HepG2 (cell line): ENCODE data around the gene COG4. TPM values are rescaled to one million over a fixed set of nuclear protein-coding genes. Genes with fewer than 3 reads are reported as not detected.

Source experiments
- CBX1 ChIP-seq: IDR thresholded peaks from one replicate; pipeline ENCODE4 v1.6.1; 2016; ENCODE audit warnings: antibody characterized with exemption, low read depth
- CCAR2 ChIP-seq: fragments of 200-400 bp; formaldehyde crosslinking; optimal IDR thresholded peaks from 2 replicates; pipeline ENCODE3; 2018; ENCODE audit warnings: low read depth, mild to moderate bottlenecking, low read length, moderate library complexity
- ELF3 ChIP-seq: IDR thresholded peaks from 2 replicates; pipeline ENCODE4 v1.6.1; 2016; ENCODE audit warnings: missing genetic modification reagents, missing compliant biosample characterization
- FOXP1 ChIP-seq, 2 experiments: fragments of 450-650 bp in 1 of 2; IDR thresholded peaks; 2 replicates each; pipeline ENCODE4 v1.6.1; 2017 to 2018; ENCODE audit warnings: antibody characterized with exemption in 1 of 2
- HIC2 ChIP-seq: sonication (generic); formaldehyde crosslinking; IDR thresholded peaks from 2 replicates; pipeline ENCODE4 v1.9.0; 2022; ENCODE audit warnings: low read depth, missing genetic modification reagents
- HNRNPUL1 ChIP-seq: fragments of 200-400 bp; formaldehyde crosslinking; IDR thresholded peaks from 2 replicates; pipeline ENCODE4 v1.6.1; 2017; ENCODE audit warnings: low read depth, mild to moderate bottlenecking, low read length, moderate library complexity
- KDM6A ChIP-seq: IDR thresholded peaks from 2 replicates; pipeline ENCODE4 v1.6.1; 2016; ENCODE audit warnings: low read depth
- MAF1 ChIP-seq: sonication (generic); formaldehyde crosslinking; IDR thresholded peaks from 2 replicates; pipeline ENCODE4 v1.5.0; 2020; ENCODE audit warnings: missing genetic modification reagents, borderline replicate concordance
- MTERF4 ChIP-seq: sonication (generic); formaldehyde crosslinking; IDR thresholded peaks from 2 replicates; pipeline ENCODE4 v1.8.0; 2023; ENCODE audit warnings: mild to moderate bottlenecking, missing genetic modification reagents
- MXI1 ChIP-seq: IDR thresholded peaks from 3 replicates; pipeline ENCODE4 v1.6.1; 2012; ENCODE audit warnings: low read depth, low read length, inconsistent platforms, borderline replicate concordance
- SALL2 ChIP-seq: sonication (generic); formaldehyde crosslinking; IDR thresholded peaks from 2 replicates; pipeline ENCODE4 v1.8.1; 2023; ENCODE audit warnings: mild to moderate bottlenecking, missing genetic modification reagents, inconsistent platforms
- SIX4 ChIP-seq: sonication (generic); formaldehyde crosslinking; IDR thresholded peaks from 2 replicates; pipeline ENCODE4 v1.4.0; 2020; ENCODE audit warnings: missing genetic modification reagents
- SMYD3 ChIP-seq: sonication (generic); formaldehyde crosslinking; IDR thresholded peaks from 2 replicates; pipeline ENCODE4 v1.8.1; 2023; ENCODE audit warnings: mild to moderate bottlenecking, missing genetic modification reagents
- SSRP1 ChIP-seq: IDR thresholded peaks from 2 replicates; pipeline ENCODE4 v1.6.1; 2016; ENCODE audit warnings: control low read depth
- ZBTB38 ChIP-seq: sonication (generic); formaldehyde crosslinking; IDR thresholded peaks from 2 replicates; pipeline ENCODE4 v1.5.1; 2020; ENCODE audit warnings: mild to moderate bottlenecking, missing genetic modification reagents
- ZBTB42 ChIP-seq: sonication (generic); formaldehyde crosslinking; IDR thresholded peaks from 2 replicates; pipeline ENCODE4 v1.5.0; 2020; ENCODE audit warnings: mild to moderate bottlenecking, missing genetic modification reagents
- ZNF337 ChIP-seq: sonication (generic); formaldehyde crosslinking; IDR thresholded peaks from 2 replicates; pipeline ENCODE4 v1.5.1; 2020; ENCODE audit warnings: missing genetic modification reagents, low read depth, mild to moderate bottlenecking, borderline replicate concordance
- ZNF460 ChIP-seq: sonication (generic); formaldehyde crosslinking; IDR thresholded peaks from 2 replicates; pipeline ENCODE4 v1.5.1; 2020; ENCODE audit warnings: missing genetic modification reagents, mild to moderate bottlenecking, borderline replicate concordance
- ZNF605 ChIP-seq: sonication (generic); formaldehyde crosslinking; IDR thresholded peaks from 2 replicates; pipeline ENCODE4 v1.8.0; 2022; ENCODE audit warnings: mild to moderate bottlenecking, missing genetic modification reagents
- ZNF629 ChIP-seq: sonication (generic); formaldehyde crosslinking; conservative IDR thresholded peaks from 2 replicates; pipeline ENCODE4 v1.5.0; 2020; ENCODE audit warnings: missing genetic modification reagents
- ZNF672 ChIP-seq: sonication (generic); formaldehyde crosslinking; IDR thresholded peaks from 2 replicates; pipeline ENCODE4 v1.8.1; 2022; ENCODE audit warnings: missing genetic modification reagents
- ZNF704 ChIP-seq: sonication (generic); formaldehyde crosslinking; IDR thresholded peaks from 2 replicates; pipeline ENCODE4 v1.8.1; 2023; ENCODE audit warnings: mild to moderate bottlenecking, inconsistent platforms, moderate library complexity, missing genetic modification reagents, borderline replicate concordance
- ZNF816 ChIP-seq: sonication (generic); formaldehyde crosslinking; IDR thresholded peaks from 2 replicates; pipeline ENCODE4 v1.8.0; 2022; ENCODE audit warnings: missing genetic modification reagents, mild to moderate bottlenecking, borderline replicate concordance
- polyA plus RNA-seq, 8 experiments: library from polyadenylated mRNA; depleted of rRNA in 3 of 8; stranded (reverse) in 7 of 8; unstranded in 1 of 8; fragments of >200 nt; fragmentation: Illumina TruSeq in 4 of 8; extraction: Trizol in 4 of 8; gene quantifications; 2 replicates each; pipeline versions ENCODE4 v1.2.1 to v1.2.3, GENCODE V29; 2011 to 2016; ENCODE audit warnings: low read depth in 4 of 8, missing spikeins in 1 of 8, mixed read lengths in 1 of 8; ENCODE audit not compliant: insufficient read depth in 1 of 8
- total RNA-seq, 5 experiments: library from RNA; depleted of rRNA; stranded (reverse); fragments of >200 nt; fragmentation: Illumina TruSeq; extraction: Trizol; gene quantifications; 2 replicates each; pipeline ENCODE4 v1.2.3, GENCODE V29; 2016; ENCODE audit warnings: low read depth in 1 of 5
- TF ChIP-seq, protein P1 (sequence below): IDR thresholded peaks from 2 replicates; pipeline ENCODE4 v1.6.1; 2018; ENCODE audit warnings: missing genetic modification reagents
- TF ChIP-seq, protein P2 (sequence below): sonication (generic); formaldehyde crosslinking; IDR thresholded peaks from 2 replicates; pipeline ENCODE4 v1.8.0; 2022; ENCODE audit warnings: missing genetic modification reagents, mild to moderate bottlenecking, moderate library complexity, borderline replicate concordance

COG4 gene
- total and polyA plus RNA-seq, 2 of the 13 experiments (the other 11 are each of a cell fraction or from before 2014, with no cell fraction given), result 51.1 to 73.8 TPM

GRCh38 chr16:70437017-70437581 is 86.3 kb downstream of the COG4 start (continued):
- TF ChIP-seq, protein P1, sequence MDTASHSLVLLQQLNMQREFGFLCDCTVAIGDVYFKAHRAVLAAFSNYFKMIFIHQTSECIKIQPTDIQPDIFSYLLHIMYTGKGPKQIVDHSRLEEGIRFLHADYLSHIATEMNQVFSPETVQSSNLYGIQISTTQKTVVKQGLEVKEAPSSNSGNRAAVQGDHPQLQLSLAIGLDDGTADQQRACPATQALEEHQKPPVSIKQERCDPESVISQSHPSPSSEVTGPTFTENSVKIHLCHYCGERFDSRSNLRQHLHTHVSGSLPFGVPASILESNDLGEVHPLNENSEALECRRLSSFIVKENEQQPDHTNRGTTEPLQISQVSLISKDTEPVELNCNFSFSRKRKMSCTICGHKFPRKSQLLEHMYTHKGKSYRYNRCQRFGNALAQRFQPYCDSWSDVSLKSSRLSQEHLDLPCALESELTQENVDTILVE, result no peak
- TF ChIP-seq CCAR2 (no peak), SSRP1 (CRISPR knock-in tag) (0 out of 2 replicates have a peak, but pooled peaks have one; percentile 82), ELF3 (0 out of 2 replicates have a peak, but pooled peaks have one; percentile 11), ZNF337 (CRISPR knock-in tag) (no peak), ZNF605 (CRISPR knock-in tag) (no peak), ZNF460 (CRISPR knock-in tag) (no peak), ZBTB42 (CRISPR knock-in tag) (no peak), SIX4 (CRISPR knock-in tag) (peak; percentile 96), MTERF4 (CRISPR knock-in tag) (no peak), ZNF672 (CRISPR knock-in tag) (no peak), SMYD3 (CRISPR knock-in tag) (no peak), HIC2 (CRISPR knock-in tag) (no peak), MXI1 (no peak), SALL2 (CRISPR knock-in tag) (no peak), ZNF816 (CRISPR knock-in tag) (no peak), ZBTB38 (CRISPR knock-in tag) (peak; percentile 27; the same call in 1 of the 2 replicates), CBX1 (no peak), MAF1 (no peak), ZNF704 (no peak), ZNF629 (CRISPR knock-in tag) (no peak), KDM6A (CRISPR knock-in tag) (no peak), FOXP1 (IDR thresholded peaks at IDR 0.05) (no peak), FOXP1 (CRISPR knock-in tag; IDR thresholded peaks at IDR 0.05) (no peak), HNRNPUL1 (no peak)
- TF ChIP-seq, protein P2, sequence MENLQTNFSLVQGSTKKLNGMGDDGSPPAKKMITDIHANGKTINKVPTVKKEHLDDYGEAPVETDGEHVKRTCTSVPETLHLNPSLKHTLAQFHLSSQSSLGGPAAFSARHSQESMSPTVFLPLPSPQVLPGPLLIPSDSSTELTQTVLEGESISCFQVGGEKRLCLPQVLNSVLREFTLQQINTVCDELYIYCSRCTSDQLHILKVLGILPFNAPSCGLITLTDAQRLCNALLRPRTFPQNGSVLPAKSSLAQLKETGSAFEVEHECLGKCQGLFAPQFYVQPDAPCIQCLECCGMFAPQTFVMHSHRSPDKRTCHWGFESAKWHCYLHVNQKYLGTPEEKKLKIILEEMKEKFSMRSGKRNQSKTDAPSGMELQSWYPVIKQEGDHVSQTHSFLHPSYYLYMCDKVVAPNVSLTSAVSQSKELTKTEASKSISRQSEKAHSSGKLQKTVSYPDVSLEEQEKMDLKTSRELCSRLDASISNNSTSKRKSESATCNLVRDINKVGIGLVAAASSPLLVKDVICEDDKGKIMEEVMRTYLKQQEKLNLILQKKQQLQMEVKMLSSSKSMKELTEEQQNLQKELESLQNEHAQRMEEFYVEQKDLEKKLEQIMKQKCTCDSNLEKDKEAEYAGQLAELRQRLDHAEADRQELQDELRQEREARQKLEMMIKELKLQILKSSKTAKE (CRISPR knock-in tag), result 0 out of 2 replicates have a peak, but pooled peaks have one; percentile 38
